HL-60/S4 (cell line): Measurements from ENCODE around the gene OAF.
"Not testable (repeated sequence)": the region's sequence is repeated elsewhere in the genome, so short reads cannot be mapped to it uniquely, and the experiment has no call there.

Source experiments
- in situ Hi-C: fragments of 300-500 bp; cut with MboI; formaldehyde crosslinking; loops from 2 replicates; pipeline ENCODE4 v1.14.3; 2022; ENCODE audit warnings: low sequenced_read_pairs

Gene OAF

DNA sequence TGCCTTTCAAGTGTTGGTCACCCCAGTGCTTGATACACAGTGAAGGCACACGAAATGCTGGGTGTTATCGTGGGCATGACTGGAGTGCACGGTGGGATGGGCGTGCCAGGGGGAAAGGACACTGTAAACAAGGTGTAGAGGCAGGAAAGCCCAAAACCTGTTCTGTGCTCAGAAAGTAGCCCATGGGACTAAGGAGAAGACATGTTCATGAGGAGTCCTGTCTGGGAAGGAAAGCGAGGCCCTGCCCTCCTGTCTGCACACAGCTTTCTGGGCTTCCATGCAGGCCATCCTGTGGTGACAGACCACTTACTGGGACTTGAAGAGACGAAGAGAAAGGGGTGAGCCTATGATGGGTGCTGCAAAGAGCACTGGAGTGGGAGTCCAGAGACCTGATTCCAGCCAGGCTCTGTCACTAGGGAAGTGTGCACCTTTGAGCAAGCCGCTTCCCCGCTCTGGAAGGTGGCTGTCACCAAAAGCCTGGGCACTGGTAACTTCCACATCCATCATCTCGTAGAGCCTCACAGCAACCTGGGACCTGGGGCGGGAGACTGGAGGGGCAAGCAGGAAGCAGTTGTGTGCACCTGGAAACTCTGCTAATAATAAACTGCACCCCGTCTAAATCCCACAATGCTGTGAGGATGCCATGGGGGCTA, 28.3 kb downstream of the OAF start:
- in situ Hi-C loops: no loop called here

DNA sequence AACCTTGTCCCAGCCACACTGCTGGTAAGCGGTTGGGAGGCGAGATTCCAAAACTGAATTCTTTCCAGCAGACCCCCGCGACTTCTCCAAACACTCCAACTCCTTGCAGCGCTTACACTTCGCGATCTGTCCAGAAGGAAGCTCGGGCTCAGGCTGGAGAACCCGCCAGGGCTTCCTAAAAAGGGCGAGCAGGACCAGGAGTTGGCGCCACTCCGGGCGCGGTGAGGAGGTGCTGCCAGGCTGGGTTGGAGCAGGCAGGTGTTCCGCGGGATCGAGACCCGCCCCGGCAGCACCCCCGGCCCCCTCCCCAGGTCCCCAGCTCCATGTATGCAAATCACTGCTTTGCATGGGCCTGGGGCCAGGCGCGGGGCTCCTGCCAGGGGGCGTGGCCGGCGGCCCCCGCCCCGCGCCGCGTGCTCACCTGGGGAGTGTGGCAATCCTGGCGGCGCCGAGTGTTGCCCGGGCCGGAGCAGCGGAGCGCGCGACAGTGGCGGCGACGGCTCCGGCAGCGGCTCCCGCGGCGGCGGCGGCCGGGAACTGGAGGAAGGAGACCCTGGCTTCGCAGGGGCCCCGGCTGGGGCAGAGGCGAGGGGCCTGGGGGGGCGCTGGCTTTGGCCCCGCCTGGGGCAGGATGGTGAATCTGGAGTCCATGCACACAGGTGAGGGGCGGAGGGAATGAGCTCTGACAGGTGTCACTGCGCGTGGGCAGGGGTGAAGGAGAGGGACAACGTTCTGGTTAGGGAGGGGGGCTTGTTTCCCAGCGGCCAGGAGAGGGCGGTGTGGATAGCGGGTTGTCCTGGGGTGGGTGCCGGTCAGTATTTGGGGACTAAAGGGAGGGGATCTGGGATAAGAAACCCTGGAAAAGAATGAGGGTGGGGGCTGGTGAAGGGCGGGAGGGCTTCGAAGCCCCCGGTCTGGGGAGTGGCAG, 29.1 kb downstream of the OAF start, which contains the start of gene POU2F3:
Gene POU2F3, plus strand, starts transcription at position 428 of the 928 bp plus-strand sequence. Its CDS starts 204 bp downstream, at position 632.
- in situ Hi-C loops: no loop called here

DNA sequence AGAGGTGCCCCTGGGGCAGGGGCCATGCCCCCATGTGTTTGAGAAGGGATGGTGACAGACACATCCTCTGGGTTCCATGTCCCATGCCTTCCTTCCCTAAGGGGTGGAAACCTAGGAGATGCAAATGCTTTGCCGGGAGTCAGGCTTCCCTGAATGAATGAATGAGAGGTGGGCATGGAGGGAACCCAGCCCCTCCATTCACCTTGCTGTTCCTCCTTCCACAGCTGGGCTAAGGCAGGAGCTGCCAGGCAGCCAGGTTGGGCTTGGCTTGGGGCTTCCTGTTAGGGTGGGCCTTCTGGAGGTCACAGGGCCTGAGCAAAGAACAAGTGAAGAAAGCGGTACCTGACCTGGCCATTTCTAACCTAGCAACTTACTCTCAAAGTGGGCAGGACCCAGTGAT, 30.0 kb downstream of the OAF start:
- in situ Hi-C loops: no loop called here

DNA sequence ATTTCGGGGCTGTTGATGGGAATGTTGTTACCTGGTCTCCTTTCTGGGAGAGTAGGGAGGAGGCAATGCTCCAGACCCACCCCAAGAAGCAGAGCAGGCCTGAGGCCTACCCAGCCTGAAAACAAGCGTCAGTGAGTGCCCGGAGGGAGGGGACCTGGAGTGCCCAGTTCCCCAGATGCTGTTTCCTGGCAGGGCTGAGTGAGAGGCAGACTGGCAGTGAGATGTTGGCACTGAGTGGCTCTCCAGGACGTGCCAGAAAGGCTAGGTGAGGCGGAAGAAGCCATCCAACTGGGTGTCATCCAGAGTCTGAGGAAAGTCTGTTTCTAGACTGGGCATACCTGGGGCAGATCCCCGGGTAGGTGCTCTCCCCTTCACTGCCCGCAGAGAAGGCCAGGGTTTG, 30.4 kb downstream of the OAF start:
- in situ Hi-C loops: no loop called here

DNA sequence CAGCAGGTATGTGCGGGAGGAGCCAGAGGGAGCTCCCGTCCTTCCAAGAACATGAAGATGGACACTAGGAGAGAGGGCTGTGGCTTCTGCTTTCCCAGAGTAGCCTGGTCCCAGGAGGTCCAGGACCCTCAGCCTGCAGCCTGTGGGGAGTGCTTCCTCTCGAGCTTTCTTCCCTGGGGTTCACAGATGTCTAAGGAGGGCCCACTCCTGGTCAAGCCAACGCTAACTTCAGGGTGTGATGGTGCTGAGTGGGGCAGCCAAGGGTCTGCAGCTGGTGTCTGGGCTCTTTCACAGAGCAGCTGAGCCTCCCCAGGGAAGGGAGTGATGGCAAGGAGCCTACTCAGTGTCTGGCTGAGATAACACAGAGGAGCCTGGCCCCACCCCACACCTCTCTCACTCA, 32.4 kb downstream of the OAF start:
- in situ Hi-C loops: no loop called here

DNA sequence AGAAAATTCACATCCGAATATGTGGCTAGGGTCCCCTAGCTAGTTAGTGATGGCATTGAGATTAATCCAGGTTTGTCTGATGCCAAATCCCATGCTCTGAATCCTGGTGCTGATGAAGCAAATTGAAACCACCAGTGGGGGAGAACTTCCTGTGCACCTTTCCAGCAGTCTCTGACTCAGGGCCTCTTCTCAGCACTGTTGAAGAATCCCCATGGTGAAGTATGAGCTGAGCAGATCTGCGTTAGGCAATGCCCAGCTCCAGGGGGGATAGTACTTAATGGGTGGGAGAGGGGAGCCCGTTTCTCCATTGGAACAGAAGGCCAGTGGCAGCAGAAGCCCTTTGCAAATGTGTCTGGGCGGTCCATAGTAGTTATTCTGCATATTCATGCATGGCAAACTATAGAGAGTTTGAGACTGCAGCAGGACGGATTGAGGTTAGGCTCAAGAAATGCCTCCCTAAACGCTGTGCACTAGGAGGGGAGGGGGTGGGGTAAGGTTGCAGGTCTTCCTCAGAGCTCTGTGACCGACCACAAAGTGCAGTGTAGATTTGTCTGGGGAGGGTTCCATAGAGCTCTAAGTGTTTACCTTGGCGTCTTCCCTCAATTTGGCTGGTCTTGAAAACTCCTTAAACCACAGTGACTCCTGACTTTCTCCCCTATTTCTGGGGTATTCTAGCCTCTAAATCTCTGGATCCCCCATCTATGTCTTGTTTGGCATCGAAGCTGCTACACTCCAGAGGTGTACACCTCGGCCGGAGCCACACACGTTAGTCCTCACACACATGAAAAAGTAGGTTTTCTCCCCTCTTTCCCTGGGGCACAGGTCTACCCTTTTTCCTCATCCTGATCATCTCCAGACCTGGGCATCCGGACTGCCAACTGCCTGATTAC, 33.9 kb downstream of the OAF start:
- in situ Hi-C loops: no loop called here

DNA sequence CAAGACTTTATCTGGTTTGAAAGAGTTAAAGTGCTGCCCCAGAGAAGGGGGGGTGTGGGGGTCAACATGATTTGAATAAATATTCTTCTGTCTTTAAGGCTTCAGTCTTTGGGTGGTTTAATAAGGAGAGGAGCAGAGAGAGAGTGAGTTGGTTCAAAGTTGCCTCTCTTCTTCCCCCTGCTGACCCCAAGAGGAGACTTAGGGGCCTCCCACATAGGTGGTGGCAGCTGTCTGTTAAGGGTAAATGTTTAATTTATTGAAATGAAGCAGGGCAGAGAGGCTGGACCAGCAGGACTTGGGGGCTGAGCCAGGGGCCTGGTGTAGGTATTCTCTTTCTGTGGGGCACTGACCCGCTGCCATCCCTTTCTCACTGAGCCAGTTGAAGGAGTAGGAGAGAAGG, 34.6 kb downstream of the OAF start:
- in situ Hi-C loops: no loop called here

DNA sequence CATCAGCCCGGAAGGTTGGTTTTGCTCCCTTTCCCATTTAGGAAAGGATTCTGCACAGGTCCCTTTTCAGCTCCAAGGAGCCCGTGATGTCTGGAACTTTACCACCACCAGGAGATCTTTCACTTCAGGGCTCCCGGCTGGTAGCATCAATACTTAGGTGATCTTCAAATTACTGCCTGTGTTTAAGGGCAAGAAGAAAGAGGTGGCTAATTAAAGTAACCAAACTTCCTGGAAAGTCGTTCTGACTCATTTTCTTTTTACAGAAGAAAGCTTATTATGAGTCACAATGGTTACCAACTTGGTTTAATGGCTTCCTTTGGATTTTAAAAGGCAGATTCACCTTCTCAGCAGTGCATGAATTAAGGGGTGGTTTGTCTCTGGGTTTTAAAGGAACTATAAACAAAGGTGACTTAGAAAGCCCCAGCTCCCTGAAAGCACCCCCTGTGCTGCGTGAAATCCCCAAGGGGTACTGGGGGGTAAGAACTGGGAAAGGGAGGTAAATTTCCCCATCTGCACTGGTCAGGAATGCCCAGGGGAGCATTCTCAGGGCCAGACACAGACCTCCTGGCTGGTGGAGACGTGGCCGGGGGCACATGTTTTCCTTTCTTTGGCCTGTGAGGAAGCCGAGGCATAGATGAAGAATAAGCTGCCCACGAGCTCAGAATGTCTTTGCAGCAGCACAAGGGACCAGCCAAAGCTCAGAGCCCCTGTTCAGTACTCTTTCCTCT, 37.9 kb downstream of the OAF start:
- in situ Hi-C loops: no loop called here

DNA sequence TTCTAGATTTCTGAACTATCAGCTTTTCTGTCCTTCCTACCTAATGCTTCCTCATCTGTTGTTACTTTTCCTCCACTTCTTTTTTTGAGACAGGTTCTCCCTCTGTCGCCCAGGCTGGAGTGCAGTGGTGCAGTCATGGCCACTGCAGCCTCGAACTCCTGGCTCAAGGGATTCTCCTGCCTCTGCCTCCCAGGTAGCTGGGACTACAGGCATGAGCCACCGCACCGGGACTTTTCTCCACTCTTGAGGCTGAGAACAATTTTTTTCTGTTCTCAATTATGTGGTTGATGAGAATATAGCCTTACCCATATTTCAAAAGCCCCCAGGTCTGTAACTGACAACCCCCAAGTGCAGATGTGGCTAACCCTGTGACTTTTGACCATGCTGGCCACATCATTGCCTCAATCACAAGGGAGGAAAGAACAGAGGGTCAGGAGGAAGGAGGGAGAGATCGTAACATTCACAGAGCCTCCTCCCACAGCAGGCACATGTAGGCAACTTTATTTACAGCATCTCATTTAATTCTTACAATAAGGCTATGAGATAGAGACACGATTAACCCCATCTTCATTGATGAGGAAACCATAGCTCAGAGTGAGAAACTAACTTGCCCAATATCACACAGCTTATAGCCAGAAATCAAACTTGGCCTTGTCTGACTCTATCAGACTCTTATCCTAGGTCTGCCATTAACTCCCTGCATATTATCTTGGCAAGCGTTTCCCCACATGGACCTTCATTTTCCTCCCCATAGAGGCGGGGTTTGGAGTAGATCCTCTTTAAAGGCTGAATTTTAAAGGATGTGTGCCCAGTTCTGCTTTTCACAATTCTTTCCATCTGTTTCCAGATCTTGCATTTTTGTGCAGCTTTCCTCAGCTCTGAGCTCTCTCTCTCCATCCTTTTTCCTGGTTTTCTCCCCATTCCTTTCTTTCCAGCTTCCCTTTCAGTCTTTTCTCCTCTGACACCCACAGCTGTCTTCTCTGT, 38.7 kb downstream of the OAF start:
- in situ Hi-C loops: no loop called here

DNA sequence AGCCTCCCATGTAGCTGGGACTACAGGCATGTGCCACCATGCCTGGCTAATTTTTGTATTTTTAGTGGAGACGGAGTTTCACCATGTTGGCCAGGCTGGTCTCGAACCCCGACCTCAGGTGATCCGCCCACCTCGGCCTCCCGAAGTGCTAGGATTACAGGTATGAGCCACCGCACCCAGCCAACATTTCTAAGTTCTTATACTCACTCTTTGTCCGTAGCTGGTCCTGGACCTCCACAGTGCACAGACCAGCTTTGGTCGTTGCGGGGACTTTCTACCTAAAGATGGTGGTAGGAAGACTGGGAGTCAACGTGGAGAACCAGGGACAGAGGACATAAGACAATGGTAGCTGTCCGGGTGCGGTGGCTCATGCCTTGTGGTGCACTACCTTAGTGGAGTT, 42.5 kb downstream of the OAF start:
- in situ Hi-C loops: not testable (repeated sequence)

DNA sequence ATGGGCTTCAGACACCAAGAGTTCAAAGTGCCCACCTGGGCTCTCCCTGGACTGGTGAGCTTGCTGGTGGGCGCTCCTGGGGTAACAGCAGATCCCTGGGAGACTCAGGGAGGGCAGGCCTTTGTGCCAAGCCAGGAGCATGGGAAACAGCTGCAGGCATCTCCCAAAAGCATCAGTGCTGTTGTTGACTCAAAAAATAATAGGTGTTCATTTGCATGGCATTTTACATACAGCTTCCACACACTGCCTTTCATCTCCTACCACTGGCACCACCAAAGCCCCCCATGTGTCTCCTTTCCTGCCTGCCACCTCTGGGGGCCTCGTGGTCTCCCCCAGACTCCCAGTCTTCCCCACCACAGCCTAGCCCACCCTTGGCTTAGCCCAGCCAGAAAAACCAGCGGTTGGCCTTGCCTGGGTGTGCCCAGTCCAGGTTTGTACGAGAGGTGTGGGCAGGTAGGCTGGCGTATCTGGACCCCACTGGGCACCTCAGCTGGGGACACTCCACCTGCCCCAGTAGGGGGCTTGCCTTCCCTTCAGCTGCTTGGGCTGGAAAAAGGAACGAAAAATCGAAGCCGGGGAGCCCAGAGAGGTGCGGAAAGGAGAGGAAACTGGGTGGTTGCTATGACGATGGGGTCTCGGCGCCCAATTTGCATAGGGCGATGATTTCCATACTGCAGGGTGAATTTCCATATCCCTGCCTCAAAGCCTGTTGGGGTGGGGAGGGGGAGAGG, 44.1 kb downstream of the OAF start:
- in situ Hi-C loops: no loop called here

DNA sequence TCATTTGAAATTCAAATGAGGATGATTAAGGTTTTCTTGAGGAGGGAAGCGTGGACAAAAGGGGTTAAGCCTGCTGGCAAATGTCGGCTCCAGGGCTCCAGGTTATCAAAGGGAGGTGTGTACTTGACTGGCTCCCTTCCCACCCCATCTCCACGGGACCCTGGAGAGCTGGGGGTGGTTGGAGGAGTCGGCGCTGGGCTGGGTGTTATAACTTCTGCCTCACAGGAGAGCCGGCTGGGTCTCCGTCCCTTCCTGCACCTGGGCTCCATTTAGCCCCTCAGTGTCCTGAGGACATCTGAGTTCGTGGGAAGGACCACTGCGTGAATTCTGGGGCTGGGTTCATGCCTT, 44.7 kb downstream of the OAF start:
- in situ Hi-C loops: no loop called here

DNA sequence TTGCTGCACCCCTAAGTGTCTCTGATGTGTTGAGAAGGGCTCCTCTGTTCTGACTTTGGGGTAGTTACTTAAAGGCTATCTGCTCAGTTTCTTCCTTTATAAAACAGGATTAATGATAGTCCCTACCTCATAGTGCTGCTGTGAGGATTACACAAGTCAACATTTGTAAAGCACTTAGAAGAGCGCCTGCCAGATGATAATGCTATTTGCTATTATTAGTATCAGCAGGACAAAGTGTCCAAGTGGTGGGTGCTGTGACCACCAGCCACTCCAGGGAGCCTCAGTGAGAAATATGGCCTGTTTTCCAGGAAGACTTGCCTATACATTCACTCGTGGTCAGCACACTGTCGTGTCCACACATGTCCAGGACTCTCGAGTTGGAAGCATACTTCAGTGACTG, 45.3 kb downstream of the OAF start:
- in situ Hi-C loops: no loop called here

DNA sequence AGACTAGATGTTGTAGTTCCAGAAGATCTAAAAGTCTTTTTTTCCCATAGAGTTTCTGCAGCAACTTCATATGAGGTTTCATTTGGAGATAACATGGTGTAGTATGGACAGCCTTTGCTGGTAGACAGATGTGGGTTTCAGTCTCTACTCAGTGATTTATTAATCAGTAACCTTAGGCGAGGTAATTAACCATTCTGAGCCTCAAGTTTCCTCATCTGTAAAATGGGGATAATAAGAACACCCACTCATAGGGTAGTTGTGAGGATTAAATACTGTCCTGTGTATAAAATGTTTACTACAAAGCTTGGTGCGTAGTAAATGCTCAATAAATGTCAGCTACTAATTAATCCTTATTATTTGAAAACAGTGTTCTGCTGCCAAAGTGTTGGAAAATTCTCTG, 45.9 kb downstream of the OAF start:
- in situ Hi-C loops: no loop called here

DNA sequence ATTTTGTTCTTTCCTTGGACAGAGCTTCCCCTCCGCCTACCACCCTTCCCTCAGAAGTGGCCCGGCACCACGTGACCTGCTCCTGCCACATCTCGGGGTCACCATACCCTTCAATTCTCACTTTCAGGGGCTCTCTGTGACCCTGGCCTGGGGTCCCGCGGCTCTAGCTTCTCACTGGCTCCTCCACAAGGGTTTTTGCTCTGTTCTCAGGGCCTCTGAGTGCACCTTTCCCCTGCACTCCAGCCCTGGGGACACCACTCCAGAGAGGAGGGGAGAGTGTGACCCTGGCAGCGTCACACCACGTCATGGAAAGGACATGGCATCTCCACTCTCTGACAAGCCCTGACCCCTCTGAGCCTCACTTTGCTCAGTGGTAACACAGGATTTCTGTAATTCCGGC, 46.5 kb downstream of the OAF start:
- in situ Hi-C loops: no loop called here

DNA sequence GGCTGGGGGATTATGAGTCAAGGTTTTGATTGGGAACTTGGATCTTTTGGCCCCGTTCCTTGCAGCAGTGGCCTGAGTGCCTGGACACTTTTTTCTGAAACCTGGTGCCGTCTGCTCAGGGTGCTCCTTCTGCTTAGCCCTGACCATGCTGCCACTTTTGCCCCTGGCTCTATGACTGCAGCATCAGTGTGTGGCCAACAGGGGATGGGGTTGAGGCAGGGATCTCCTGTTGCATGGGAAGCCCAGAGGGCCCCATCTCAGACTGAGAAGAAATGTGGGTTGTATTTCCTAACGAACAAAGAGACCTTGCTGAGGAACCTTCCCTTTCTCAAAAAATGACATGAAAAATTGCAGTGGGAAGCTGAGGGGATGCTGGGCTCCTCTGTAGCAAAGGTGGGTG, 47.8 kb downstream of the OAF start:
- in situ Hi-C loops: no loop called here

DNA sequence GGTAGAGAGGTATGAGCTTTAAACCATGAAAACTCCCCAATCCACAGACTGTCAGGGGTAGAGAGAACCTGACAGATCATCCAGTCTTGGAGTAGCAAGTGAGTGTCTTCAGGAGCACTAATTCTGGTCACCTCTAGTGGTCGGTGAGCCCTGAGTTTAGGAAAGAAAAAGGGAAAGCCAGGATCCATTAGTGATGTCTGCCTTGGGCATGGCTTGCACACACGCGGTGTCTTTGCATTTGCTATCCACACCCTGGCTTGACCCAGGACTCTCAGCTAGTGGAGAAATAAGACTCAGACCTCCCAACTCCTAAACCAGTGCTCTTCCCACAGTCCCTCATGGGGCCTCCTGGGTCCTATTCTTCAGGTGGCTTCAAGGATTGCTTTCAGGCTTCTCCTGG, 48.4 kb downstream of the OAF start:
- in situ Hi-C loops: no loop called here

DNA sequence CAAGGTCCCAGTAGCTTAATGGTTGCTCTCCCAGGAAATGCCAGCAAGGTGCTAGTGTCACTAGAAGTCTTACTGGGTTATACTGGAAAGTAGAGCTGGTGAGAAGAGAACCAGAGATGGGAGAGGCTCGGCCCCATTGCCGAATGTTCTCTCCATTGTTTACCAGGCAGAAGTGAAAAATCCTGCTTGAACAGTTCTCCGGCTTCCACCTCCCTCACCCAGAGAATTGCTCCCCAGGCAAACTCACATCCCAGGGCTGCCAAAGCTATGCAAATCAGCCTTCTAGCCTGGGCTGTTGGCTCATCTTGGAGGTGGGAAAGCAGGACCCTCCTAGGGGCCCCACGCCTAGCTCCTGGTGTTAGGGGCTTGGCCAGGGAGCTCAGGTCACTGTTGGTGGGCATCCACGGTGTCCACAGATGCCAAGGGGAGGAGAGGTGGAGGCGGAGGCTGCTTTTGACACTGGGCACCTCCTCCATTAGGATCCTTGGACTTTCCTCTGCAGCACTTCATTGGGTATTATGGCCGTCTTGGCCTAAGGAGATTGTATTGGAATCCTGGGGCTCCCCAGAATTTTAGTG, 49.2 kb downstream of the OAF start:
- in situ Hi-C loops: no loop called here

DNA sequence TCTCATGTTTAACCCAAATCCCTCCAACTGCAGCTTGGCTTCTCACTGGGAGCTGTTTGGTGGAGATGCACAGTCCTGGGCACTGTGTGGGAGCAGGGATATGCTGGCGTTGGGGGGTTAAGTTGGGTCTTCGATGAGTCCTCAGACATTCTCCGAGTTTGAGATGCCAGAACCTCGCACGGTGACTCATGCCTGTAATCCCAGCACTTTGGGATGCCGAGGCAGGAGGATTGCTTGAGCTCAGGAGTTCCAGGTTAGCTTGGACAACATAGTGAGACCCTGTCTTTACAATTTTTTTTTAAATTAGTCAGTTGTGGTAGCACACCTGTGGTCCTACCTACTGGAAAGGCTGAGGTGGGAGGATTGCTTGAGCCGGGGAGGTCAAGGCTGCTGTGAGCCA, 49.8 kb downstream of the OAF start:
- in situ Hi-C loops: no loop called here
